ENCODE data around the gene ITGA2. TPM values are rescaled to one million over a fixed set of nuclear protein-coding genes. Genes with fewer than 3 reads are reported as not detected.

The ITGA2 gene
- total and polyA plus RNA-seq, 2 of the 8 experiments (the other 6 are each of a cell fraction or from before 2014, with no cell fraction given), result 1.4 to 7.7 TPM

- Histone ChIP-seq H3K27ac (ENCODE audit: low read depth, low read length) (no peak overlapping the region), H2BK15ac (ENCODE audit: low read length) (no peak overlapping the region), H2BK12ac (ENCODE audit: low read depth, low read length) (no peak overlapping the region), H3K4me2 (ENCODE audit: insufficient read depth in 1 of 2, low read depth in 2 of 2, low read length in 2 of 2) (peak overlapping the region; percentile 88 to 95), H3K18ac (ENCODE audit: extremely low read depth, low read length) (no peak overlapping the region), H2BK120ac (replicated peaks; ENCODE audit: low read depth, low read length) (no peak overlapping the region), H4K91ac (replicated peaks; ENCODE audit: insufficient read length, low read length) (no peak overlapping the region), H3K79me2 (ENCODE audit: control insufficient read depth in 1 of 2, insufficient read depth in 2 of 2, low read length in 2 of 2) (no peaks in the 10 kb centered on the region), H3K9ac (replicated peaks in 1 of 4; ENCODE audit: extremely low read depth in 1 of 4, low read depth in 3 of 4, low read length in 3 of 4) (peak overlapping the region in 3 of 4 experiments; percentile 22 to 43 (median 37); a peak in 3 of 7 replicates), H3K27me3 (replicated peaks in 1 of 4; ENCODE audit: control insufficient read depth in 3 of 4, extremely low read depth in 1 of 4, insufficient read depth in 3 of 4, low read length in 3 of 4) (peaks cover 0 to 13% (median 10%) of the 10 kb centered on the region in 4 experiments; a peak in 4 of 7 replicates), H2AK5ac (ENCODE audit: low read depth, low read length) (no peak overlapping the region), H3K14ac (ENCODE audit: insufficient read length) (no peak overlapping the region), H3K9me3 (ENCODE audit: insufficient read depth in 2 of 2, low read depth in 1 of 2, low read length in 1 of 2) (no peaks in the 10 kb centered on the region), H2AFZ (ENCODE audit: low read length) (peak overlapping the region; percentile 75), H4K8ac (ENCODE audit: extremely low read depth, insufficient read depth, low read length) (no peak overlapping the region), H3K79me1 (ENCODE audit: low read depth, low read length) (no peaks in the 10 kb centered on the region), H3K23ac (ENCODE audit: insufficient read length) (no peak overlapping the region), H2BK5ac (ENCODE audit: low read depth, low read length) (no peak overlapping the region), H4K20me1 (replicated peaks in 1 of 2; ENCODE audit: control insufficient read depth in 1 of 2, insufficient read depth in 2 of 2, low read length in 2 of 2) (no peaks in the 10 kb centered on the region), H4K5ac (ENCODE audit: insufficient read length, low read depth, low read length) (no peak overlapping the region), H3K56ac (replicated peaks; ENCODE audit: insufficient read length, low read depth, low read length) (no peak overlapping the region), H3K4me3 (ENCODE audit: extremely low read depth in 1 of 4, insufficient read depth in 2 of 4, low read depth in 3 of 4, low read length in 4 of 4) (peak overlapping the region; percentile 77 to 92 (median 88)), H3K23me2 (ENCODE audit: low read depth, low read length) (peaks cover 15% of the 10 kb centered on the region), H2BK20ac (ENCODE audit: low read length) (no peak overlapping the region), H3K36me3 (ENCODE audit: control insufficient read depth in 2 of 4, insufficient read depth in 4 of 4, low read length in 3 of 4) (no peaks in the 10 kb centered on the region; a peak in 1 of 8 replicates), H3K4ac (replicated peaks; ENCODE audit: insufficient read length, low read depth, low read length) (no peak overlapping the region), H3K4me1 (replicated peaks in 1 of 4; ENCODE audit: control insufficient read depth in 3 of 4, insufficient read depth in 4 of 4, low read length in 3 of 4) (no peaks in the 10 kb centered on the region; a peak in 1 of 7 replicates)
- FAIRE-seq (no peak), DNase-seq (ENCODE audit: low read depth in 1 of 2, low spot score in 2 of 2) (no peak)
- WGBS, 2 experiments (ENCODE audit: extremely low coverage in 1 of 2, insufficient coverage in 1 of 2, insufficient read length in 1 of 2, insufficient replicate concordance in 2 of 2, low coverage in 1 of 2, low lambda C conversion rate in 2 of 2, missing lambda C conversion rate in 1 of 2), result 36% methylated on average over 7 of the region's 16 CpGs; no CpG with 5 or more reads in 1 of the 2 experiments
- ChIA-PET POLR2A (ENCODE audit: partially characterized antibody) (interaction anchor here (0.9 kb wide), 1 partner anchor 34 kb away, joined by 3 read pairs; no protein-coding TSS in a partner anchor), CTCF (ENCODE audit: partially characterized antibody) (interaction anchor here (0.6 to 6.5 kb wide), 5 partner anchors 9 to 47 kb away, joined by 3 to 44 read pairs (median 4); no protein-coding TSS in a partner anchor)
- TF ChIP-seq EGR1 (IDR thresholded peaks at IDR 0.05; ENCODE audit: borderline replicate concordance, low read depth, low read length), result peak; percentile 8; the same call in 1 of the 2 replicates
- TF ChIP-seq EZH2 (IDR thresholded peaks at IDR 0.05; ENCODE audit: low read depth, low read length, severe bottlenecking), result peak; percentile 18
- no peak for TF ChIP-seq SUZ12 (IDR thresholded peaks at IDR 0.05; ENCODE audit: low read length)
- TF ChIP-seq SRF (IDR thresholded peaks at IDR 0.05; ENCODE audit: low read depth, low read length), result no peak
These were observed 672 bp upstream of the ITGA2 start for GRCh38 chr5:52988335-52989024.

Data from H1 (cell line).